Activated CD4-positive, alpha-beta T cell treated with anti-CD3 and anti-CD28 coated beads, Interleukin-2, amount 50 U/mL, for 24 hours (primary cell): ENCODE results near the gene POLR3GL.

Experiments
- DNase-seq, 2 donors: peaks; one replicate each; pipeline ENCODE4 v3.0.0-alpha.2; 2020; ENCODE audit warnings: low read depth in 1 of 2, low spot score in 1 of 2

Gene POLR3GL

GRCh38 chr1:145949219-145949618 is 15.3 kb upstream of the POLR3GL start:
- no peak for DNase-seq

- no peak for DNase-seq
Observed at GRCh38 chr1:145951526-145951925, 13.0 kb upstream of the POLR3GL start.

DNA sequence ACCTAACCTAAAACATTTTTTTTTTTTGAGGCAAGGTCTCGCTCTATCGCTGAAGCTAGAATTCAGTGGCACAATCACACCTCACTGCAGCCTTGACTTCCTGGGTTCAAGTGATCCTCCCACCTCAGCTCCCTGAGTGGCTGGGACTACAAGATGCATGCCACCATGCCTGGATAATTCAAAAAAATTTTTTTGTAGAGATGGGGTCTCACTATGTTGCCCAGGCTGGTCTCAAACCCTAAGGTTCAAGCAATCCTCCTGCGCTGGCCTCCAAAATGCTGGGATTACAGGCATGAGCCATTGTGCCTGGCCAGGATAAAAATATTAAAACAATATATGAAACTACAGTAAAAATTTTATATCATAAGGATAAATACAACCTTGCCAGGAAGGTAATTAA is 11.6 kb upstream of the POLR3GL start:
- no peak for DNase-seq

DNA sequence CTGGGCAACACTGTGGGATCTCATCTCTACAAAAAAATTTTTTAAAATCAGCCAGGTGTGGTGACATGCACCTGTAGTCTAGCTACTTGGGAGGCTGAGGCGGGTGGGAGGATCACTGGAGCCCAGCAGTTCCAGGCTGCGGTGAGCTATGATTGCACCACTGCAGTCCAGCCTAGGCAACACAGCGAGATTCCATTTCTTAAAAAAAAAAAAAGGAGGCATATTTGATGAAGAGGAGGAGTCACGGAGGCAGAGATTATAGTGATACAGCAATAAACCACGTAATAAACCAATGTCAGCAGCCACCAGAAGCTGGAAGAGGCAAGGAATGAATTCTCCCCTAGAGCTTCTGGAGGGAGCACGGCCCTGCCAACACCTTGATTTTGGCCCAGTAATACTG is 10.6 kb upstream of the POLR3GL start:
- DNase-seq = no peak

DNA sequence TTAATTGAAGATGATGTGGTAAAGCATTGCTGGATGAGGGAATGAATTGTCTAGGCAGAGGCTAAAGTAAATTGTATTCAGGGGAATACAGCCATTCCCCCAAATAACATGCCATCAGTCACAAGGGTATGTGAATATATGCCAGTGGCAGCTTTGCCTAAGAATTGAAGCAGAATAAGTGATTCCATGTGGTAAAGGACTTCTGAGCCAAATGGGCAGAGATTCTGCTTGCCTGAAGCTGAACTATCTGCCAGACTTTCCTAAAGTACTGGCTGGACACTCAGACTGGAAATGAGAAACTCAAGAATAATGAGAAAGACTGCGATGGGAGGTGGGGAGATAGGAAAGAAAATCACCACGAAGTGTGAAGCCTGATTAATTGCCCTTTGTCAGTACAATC is 9.1 kb upstream of the POLR3GL start:
- no peak for DNase-seq

DNA sequence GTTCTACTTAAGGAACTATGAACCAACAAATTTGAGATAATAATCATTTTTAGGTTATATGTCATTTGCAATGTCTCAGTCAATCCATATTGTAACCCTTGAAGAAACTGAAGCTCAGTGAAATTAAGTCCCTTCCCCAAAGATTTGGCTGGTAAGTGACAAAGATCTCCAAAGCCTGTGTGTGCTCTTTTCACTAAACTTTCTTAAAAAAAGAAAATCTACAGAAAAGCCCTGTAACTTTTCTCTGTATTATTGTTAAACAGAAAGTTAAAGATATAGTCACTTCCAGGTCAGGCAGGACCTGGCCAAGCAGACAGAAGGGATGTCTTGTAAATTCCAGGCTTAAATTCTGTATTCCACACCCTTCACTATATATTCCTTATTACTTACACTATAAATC is 8.1 kb upstream of the POLR3GL start:
- DNase-seq = no peak

- DNase-seq = no peak
Observed at GRCh38 chr1:145956781-145957442, 7.6 kb upstream of the POLR3GL start.

DNA sequence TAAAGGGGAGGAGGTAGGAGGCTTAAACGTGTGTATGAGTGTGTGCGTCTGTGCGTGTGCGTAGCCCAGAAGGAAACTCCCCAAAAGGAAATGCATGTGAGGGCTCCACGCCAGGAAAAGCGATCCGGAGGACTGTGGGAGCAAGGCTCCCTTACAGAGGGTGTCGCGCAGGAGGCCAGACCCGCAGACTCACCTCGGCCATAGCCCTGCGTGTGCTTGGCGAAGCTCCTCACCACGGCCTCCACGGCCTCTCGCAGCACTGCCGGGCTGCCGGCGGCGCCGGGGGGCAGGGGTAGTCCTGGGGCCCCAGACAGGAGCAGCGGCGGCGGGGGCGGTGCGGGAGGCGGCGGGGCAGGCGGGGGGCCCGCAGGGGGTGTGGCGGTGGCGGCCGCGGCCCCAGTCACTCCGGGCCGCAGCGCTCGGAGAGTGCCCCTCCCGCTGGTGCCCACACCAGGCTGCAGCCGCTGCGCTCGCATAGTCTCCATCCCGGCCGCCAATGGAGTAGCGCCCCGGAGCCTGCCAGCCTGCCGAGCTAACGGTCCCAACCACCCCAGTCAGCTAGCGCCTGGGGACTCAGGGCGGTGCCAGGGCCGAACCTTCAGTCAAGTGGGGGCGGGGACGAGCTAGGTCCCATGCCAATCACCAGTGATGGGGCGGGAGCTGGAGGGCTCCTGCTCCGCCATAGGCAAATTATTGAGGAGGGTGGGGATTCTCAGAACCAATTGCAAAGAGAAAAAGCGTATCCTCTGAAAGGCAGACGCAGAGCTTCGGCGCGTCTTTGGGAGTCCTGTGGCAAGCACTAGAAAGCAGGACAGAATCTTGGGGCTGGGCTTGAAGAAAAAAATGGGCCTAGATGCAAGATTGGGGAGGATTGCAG is 6.8 kb upstream of the POLR3GL start, which contains the start of gene LIX1L:
TSS of gene LIX1L (minus strand) at position 575 of the 877 bp plus-strand sequence. CDS start at position 485, 90 bp downstream.
- peak; percentile 82 to 92 for DNase-seq

- DNase-seq = no peak
Observed at GRCh38 chr1:145958734-145959133, 5.8 kb upstream of the POLR3GL start.

GRCh38 chr1:145959333-145959732 is 5.2 kb upstream of the POLR3GL start:
- no peak for DNase-seq

GRCh38 chr1:145959957-145960467 is 4.5 kb upstream of the POLR3GL start:
- no peak for DNase-seq

- DNase-seq = no peak
Observed at GRCh38 chr1:145960468-145961108, 3.9 kb upstream of the POLR3GL start.

- no peak for DNase-seq
Observed at GRCh38 chr1:145961109-145961424, 3.4 kb upstream of the POLR3GL start.

GRCh38 chr1:145961425-145962156 is 2.9 kb upstream of the POLR3GL start:
- peak; percentile 25 to 60 for DNase-seq

DNA sequence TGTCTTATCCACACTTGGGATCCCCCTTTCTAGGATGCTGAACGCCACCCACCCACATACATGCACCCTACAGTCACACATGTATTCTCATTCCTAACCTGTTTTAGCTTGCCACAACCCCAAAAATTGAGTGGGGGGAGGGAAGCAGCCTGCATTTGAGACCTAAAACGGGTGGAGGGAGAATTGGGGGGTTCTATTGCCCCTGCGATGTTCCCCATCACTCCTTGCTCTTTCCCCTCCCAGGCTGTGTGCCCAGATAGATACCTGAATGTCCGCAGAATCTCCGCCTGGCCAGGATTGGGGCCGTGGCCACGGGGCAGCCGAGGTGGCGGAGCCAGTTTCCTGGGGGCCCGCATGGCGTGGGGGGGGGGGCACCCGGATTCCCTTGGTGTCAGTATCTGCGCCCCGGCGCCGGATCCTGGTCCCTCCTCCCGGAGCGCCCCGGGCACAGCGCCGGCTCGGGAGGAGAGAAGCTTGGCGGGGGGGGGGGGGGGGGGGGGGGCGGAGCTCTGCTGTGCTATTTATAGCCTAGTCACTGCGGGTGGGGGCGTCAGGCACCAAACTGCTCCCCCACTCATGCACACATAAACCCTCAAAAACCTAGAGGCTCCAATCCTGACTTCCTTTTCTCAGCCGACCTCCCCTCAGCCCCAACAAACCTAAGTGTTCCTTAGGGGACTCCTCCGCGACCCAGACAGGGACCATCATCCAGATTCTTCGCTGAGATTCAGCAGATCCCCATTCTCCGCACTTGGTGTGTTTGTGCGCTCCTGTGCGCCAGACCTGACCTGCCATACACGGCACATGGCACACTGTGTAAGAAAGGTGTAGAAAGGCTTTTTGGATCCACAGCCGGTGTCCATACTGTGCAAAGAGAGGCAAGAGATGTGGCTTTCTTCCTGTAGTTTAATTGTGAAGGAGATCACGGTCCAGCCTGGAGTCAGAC is 2.1 kb upstream of the POLR3GL start:
- DNase-seq = no peak

DNA sequence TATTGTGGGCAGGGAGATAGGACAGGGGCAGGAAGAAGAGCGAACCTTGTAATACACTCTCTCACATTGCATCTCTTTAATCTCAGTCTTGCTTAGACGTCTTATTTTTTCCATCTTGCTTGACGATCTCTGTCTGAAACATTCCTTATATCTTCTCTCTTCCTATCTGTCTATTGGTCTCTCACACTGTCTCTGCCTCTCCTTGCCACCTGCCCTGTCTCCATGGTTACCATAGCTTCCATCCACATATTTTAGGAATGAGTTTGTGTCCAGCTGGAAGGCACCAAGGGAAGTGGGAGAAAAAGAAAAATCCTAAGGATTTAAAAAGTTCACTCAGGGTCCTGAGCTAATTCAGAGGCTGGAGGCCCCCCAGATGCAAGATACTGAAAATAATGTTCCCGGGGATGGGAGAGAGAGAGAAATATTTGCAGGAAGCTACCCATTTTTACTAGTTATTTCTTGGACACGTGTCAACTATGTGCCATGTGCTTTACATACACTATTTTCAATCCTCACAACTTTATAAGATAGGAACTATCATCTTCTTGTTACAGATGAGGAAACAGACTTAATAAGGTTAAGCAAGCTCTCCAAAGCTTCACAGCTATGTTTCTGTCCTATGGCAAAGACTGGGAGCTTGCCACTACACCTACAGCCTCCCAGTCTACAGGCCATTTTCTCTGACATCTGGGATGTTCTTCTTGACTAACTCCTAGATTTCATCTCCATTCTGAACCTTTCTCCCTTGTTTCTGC is 1.0 kb upstream of the POLR3GL start:
- DNase-seq = no peak

GRCh38 chr1:145965119-145965744 is 742 bp downstream of the POLR3GL start:
- no peak for DNase-seq

- no peak for DNase-seq
Observed at GRCh38 chr1:145967288-145967687, 2.8 kb downstream of the POLR3GL start.

- no peak for DNase-seq
Observed at GRCh38 chr1:145972580-145972979, 8.1 kb downstream of the POLR3GL start.
